Activated CD8-positive, alpha-beta T cell treated with anti-CD3 and anti-CD28 coated beads, Interleukin-2, amount 10 ng/mL, durations not matched to agents 7 days and 5 days (primary cell): ENCODE measurements around the gene ARMCX6. TPM values are rescaled to one million over a fixed set of nuclear protein-coding genes. Genes with fewer than 3 reads are reported as not detected.
"Not testable (repeated sequence)": the region's sequence is repeated elsewhere in the genome, so short reads cannot be mapped to it uniquely, and the experiment has no call there.

Experiments used
- ATAC-seq: fragments of 150-1000 bp; cut with Tn5 transposase; one replicate; pipeline ENCODE4 v1.10.0; 2021; ENCODE audit warnings: moderate library complexity
- CTCF ChIA-PET: fragments of 350-600 bp; sonication (Branson Sonifier 250); formaldehyde crosslinking; loops from one replicate; lab custom pipeline; 2021; ENCODE audit warnings: antibody characterized with exemption; lab: Charles Lee
- POLR2A ChIA-PET: fragments of 350-600 bp; sonication (Branson Sonifier 250); formaldehyde crosslinking; loops from one replicate; lab custom pipeline; 2021; ENCODE audit warnings: antibody characterized with exemption; lab: Charles Lee
- DNase-seq: peaks from one replicate; pipeline ENCODE4 v3.0.0-alpha.2; 2020
- H3K27ac Mint-ChIP-seq: one replicate; pipeline ENCODE4 v1.8.0; 2021; ENCODE audit warnings: mild to moderate bottlenecking, mixed read lengths
- H3K27me3 Mint-ChIP-seq: one replicate; pipeline ENCODE4 v1.8.0; 2021; ENCODE audit warnings: low read depth, mixed read lengths
- H3K36me3 Mint-ChIP-seq: one replicate; pipeline ENCODE4 v1.8.0; 2021; ENCODE audit warnings: low read depth, mixed read lengths
- H3K4me1 Mint-ChIP-seq: one replicate; pipeline ENCODE4 v1.8.0; 2021; ENCODE audit warnings: low read depth, mixed read lengths
- H3K4me3 Mint-ChIP-seq: one replicate; pipeline ENCODE4 v1.8.0; 2021; ENCODE audit warnings: mild to moderate bottlenecking, mixed read lengths
- H3K9me3 Mint-ChIP-seq: one replicate; pipeline ENCODE4 v1.8.0; 2022; ENCODE audit warnings: mixed read lengths; ENCODE audit not compliant: insufficient read depth
- total RNA-seq, 2 experiments: library from RNA; stranded (reverse); gene quantifications; one replicate each; pipeline ENCODE4 v1.2.3, GENCODE V29; 2021

Gene ARMCX6
- total RNA-seq: 10 to 100 TPM; 37.9 to 38.4 TPM

- Mint-ChIP-seq H3K9me3 (no peaks in the 10 kb centered on the region), H3K4me3 (peak within 1 kb of the TSS; percentile 86), H3K36me3 (peaks cover 6% of the 10 kb centered on the region), H3K4me1 (peaks cover 23% of the 10 kb centered on the region), H3K27ac (peak within 1 kb of the TSS; percentile 88), H3K27me3 (no peaks in the 10 kb centered on the region)
- ATAC-seq (peak; percentile 95), DNase-seq (peak; percentile 83)
- ChIA-PET CTCF (interaction anchor here (0.5 kb wide), 1 partner anchor 200 kb away, joined by 3 read pairs; no protein-coding TSS in a partner anchor), POLR2A (no interaction called here)
Observed at GRCh38 chrX:101617211-101618191, at the start of gene ARMCX6. Gene ARMCX6 (minus strand): TSS chrX:101618000. CDS start chrX:101616620, 1,380 bp downstream.

- Mint-ChIP-seq H3K4me1 (peaks cover 24% of the 10 kb centered on the region), H3K9me3 (no peaks in the 10 kb centered on the region), H3K27me3 (peaks cover 11% of the 10 kb centered on the region), H3K4me3 (peak within 1 kb of the TSS; percentile 75), H3K36me3 (peaks cover 2% of the 10 kb centered on the region), H3K27ac (peak within 1 kb of the TSS; percentile 25)
- ChIA-PET POLR2A (no interaction called here), CTCF (no interaction called here)
- DNase-seq: no peak
- ATAC-seq: peak; percentile 16
Observed at GRCh38 chrX:101659601-101660063, 41.8 kb upstream of the ARMCX6 start, which contains the start of gene ARMCX2. Gene ARMCX2 (minus strand): TSS chrX:101659850. CDS start chrX:101657588, 2,262 bp downstream.

DNA sequence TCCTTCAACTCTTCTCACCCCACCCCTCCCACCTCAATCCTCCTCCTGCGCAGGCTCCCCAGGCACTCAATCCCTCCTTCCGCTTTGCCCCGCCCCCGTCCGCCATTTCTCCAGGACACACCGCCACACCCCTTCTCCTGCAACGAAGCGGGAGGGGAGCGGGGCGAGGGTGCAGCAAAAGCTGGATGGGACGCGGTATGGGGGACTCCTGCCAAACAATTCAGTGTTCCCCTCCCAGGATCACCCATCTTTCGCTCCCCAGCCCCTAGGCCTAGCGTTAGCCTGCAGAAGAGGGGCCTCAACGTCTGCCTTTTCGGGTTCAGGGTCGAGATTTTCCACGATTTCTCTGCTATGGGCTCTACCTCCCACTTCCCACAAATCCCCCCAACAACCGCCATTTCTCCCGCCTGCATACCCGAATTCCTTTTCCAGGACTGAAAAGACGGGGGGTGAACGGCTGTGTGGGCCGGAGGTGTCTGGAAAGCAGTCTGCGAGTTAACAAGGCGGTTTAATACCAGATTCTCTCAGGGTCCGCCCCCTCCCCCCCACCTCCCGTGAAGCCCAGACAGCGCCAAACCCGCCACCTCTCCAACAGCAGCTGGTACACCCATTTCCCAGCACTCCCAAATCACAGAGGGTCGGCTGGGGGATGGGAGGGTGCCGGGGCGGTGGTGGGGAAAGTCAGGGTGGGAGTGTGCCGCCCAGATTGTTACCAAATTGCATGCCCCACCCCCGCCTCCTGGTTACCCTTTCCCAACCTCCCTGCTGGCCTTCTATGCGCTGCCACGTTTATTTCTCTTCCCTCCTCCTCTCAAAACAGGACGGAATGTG, 41.1 kb upstream of the ARMCX6 start:
- Mint-ChIP-seq H3K4me1 (peaks cover 21% of the 10 kb centered on the region), H3K27ac (peak overlapping the region; percentile 25), H3K4me3 (peak overlapping the region; percentile 75), H3K27me3 (peaks cover 11% of the 10 kb centered on the region), H3K36me3 (peaks cover 2% of the 10 kb centered on the region), H3K9me3 (no peaks in the 10 kb centered on the region)
- CTCF ChIA-PET: no interaction called here
- peak; percentile 86 for ATAC-seq
- DNase-seq: peak; percentile 67
- POLR2A ChIA-PET: no interaction called here

DNA sequence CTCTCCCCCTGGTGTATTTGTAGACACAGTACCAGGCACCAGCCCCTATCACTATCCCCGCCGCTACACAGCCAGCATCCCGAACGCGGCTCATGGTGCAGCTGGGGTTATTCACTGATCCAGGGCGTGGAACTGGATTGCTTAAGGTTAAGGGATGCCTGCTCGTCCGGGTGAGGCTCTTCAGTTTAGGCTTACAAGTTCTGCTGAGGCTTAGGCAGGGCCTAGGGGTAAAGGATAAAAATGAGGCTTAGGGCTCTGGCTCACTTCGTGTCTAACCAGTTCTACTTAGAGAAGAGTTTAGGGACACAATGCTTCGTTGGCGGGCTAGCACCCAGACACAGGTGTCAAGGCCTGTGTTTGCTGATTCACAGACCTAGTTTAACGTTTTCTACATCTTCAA, 39.7 kb upstream of the ARMCX6 start:
- Mint-ChIP-seq H3K27ac (no peak overlapping the region), H3K4me3 (no peak overlapping the region), H3K4me1 (peaks cover 21% of the 10 kb centered on the region), H3K9me3 (no peaks in the 10 kb centered on the region), H3K36me3 (peaks cover 2% of the 10 kb centered on the region), H3K27me3 (peaks cover 7% of the 10 kb centered on the region)
- no peak for ATAC-seq
- POLR2A ChIA-PET: no interaction called here
- CTCF ChIA-PET: no interaction called here
- no peak for DNase-seq

DNA sequence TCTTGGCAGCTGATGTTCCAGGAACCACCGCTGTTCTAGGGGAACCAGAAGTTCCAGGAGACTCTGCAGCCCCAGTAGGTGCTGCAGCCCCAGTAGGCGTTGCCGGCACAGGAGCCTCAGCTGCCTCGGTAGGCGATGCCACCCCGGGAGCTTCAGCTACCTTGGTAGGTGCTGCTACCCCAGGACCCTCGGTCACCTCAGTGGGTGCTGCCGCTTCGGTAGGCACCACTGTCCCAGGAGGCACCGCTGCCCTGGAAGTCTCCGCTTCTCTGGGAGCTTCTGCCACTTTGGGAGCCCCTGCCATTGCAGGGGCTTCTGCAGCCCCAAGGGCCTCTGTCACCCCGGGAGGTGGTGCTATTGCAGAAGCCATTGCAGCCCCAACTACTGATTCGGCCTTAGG, 39.0 kb upstream of the ARMCX6 start:
- H3K4me3 Mint-ChIP-seq: no peak overlapping the region
- no peak overlapping the region for H3K27ac Mint-ChIP-seq
- ChIA-PET CTCF (no interaction called here), POLR2A (interaction anchor here (0.8 kb wide), 1 partner anchor 266 kb away, joined by 3 read pairs; the partner anchor contains the start of gene RPL36A)
- no peaks in the 10 kb centered on the region for H3K9me3 Mint-ChIP-seq
- DNase-seq (no peak), ATAC-seq (no peak)
- H3K36me3 Mint-ChIP-seq: peaks cover 2% of the 10 kb centered on the region
- peaks cover 21% of the 10 kb centered on the region for H3K4me1 Mint-ChIP-seq
- peaks cover 7% of the 10 kb centered on the region for H3K27me3 Mint-ChIP-seq

DNA sequence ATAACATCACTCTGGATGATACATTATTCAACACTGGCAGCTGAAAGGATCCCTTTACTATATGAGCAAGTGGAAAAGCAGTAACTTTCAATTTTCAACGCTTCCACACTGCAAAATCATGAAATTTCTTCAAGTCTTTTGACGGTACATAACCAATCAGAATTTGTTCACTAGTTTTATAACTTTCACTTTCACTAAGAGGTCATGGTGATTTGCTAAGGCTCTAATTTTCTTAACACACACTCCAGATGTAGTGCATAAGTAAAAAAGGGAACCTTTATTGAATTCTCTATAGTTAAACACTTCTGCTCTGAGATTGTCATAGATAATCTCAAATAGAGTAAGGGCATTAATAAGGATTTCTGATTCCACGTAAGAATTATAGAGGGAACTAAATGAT, 37.7 kb upstream of the ARMCX6 start:
- H3K4me1 Mint-ChIP-seq: peaks cover 21% of the 10 kb centered on the region
- ATAC-seq: peak; percentile 56
- no peaks in the 10 kb centered on the region for H3K27me3 Mint-ChIP-seq
- peak overlapping the region; percentile 46 for H3K27ac Mint-ChIP-seq
- peaks cover 2% of the 10 kb centered on the region for H3K36me3 Mint-ChIP-seq
- ChIA-PET CTCF (no interaction called here), POLR2A (no interaction called here)
- H3K9me3 Mint-ChIP-seq: no peaks in the 10 kb centered on the region
- DNase-seq: no peak
- peak overlapping the region; percentile 49 for H3K4me3 Mint-ChIP-seq

DNA sequence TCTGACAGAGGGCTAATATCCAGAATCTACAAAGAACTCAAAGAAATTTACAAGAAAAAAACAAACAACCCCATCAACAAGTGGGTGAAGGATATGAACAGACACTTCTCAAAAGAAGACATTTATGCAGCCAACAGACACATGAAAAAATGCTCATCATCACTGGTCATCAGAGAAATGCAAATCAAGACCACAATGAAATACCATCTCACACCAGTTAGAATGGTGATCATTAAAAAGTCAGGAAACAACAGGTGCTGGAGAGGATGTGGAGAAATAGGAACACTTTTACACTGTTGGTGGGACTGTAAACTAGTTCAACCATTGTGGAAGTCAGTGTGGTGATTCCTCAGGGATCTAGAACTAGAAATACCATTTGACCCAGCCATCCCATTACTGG, 29.9 kb upstream of the ARMCX6 start:
- H3K4me3 Mint-ChIP-seq, ATAC-seq, H3K4me1 Mint-ChIP-seq, CTCF ChIA-PET, H3K36me3 Mint-ChIP-seq, H3K9me3 Mint-ChIP-seq, POLR2A ChIA-PET, H3K27ac Mint-ChIP-seq, H3K27me3 Mint-ChIP-seq, DNase-seq: not testable (repeated sequence)

DNA sequence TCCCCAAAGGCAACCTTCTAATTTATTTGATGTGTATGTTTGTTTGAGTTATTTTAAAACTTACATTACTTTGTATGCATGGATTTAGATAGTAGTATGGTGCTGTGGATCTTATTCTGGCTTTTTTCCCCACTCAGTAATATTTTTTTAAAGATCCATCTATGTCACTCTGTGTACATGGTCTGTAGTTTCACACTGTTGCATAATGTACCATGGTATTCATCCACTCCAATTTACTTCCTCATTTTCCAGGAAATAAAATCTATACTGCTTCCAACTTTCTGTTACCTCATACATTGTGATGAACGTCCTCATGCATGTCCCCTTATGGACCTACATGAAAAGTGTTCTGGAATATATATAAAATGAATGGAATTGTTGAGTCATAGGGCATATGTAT, 24.3 kb upstream of the ARMCX6 start:
- no peak for DNase-seq
- ATAC-seq: no peak
- H3K4me3 Mint-ChIP-seq: no peak overlapping the region
- no peaks in the 10 kb centered on the region for H3K4me1 Mint-ChIP-seq
- H3K27me3 Mint-ChIP-seq: no peaks in the 10 kb centered on the region
- no peaks in the 10 kb centered on the region for H3K9me3 Mint-ChIP-seq
- H3K36me3 Mint-ChIP-seq: no peaks in the 10 kb centered on the region
- POLR2A ChIA-PET: no interaction called here
- CTCF ChIA-PET: no interaction called here
- no peak overlapping the region for H3K27ac Mint-ChIP-seq

- Mint-ChIP-seq H3K27me3 (no peaks in the 10 kb centered on the region), H3K27ac (no peak overlapping the region), H3K4me3 (no peak overlapping the region), H3K4me1 (no peaks in the 10 kb centered on the region), H3K9me3 (no peaks in the 10 kb centered on the region), H3K36me3 (no peaks in the 10 kb centered on the region)
- ATAC-seq: no peak
- CTCF ChIA-PET: no interaction called here
- POLR2A ChIA-PET: no interaction called here
- no peak for DNase-seq
Observed at GRCh38 chrX:101639583-101639982, 21.8 kb upstream of the ARMCX6 start.

GRCh38 chrX:101619364-101619763, 1.6 kb upstream of the ARMCX6 start:
- Mint-ChIP-seq H3K36me3 (peaks cover 12% of the 10 kb centered on the region), H3K27ac (no peak overlapping the region), H3K4me3 (no peak overlapping the region), H3K9me3 (no peaks in the 10 kb centered on the region), H3K27me3 (no peaks in the 10 kb centered on the region), H3K4me1 (peaks cover 31% of the 10 kb centered on the region)
- ChIA-PET CTCF (no interaction called here), POLR2A (no interaction called here)
- ATAC-seq (no peak), DNase-seq (no peak)

DNA sequence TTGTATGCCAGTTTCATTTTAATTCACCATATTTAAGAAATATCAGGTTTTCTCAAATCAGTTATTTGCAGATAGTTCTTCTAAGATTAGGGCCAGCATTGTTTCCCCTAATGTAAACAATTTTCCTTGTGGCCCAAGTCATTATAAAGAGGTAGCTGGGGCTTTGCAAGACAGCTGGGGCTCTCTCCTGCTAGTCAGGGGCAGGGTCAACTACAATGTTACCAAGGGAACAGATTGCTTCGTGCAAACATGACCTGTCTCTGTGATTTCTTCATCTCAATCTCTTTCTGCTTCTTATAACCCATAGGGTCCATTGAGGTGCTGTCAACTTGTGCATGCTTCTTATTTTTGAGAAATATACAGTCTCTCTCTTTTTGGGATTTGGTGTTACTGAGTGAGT, 12.1 kb downstream of the ARMCX6 start:
- no peak for DNase-seq
- no peaks in the 10 kb centered on the region for H3K4me1 Mint-ChIP-seq
- ChIA-PET POLR2A (no interaction called here), CTCF (no interaction called here)
- H3K36me3 Mint-ChIP-seq: no peaks in the 10 kb centered on the region
- no peaks in the 10 kb centered on the region for H3K9me3 Mint-ChIP-seq
- ATAC-seq: no peak
- H3K27ac Mint-ChIP-seq: no peak overlapping the region
- no peak overlapping the region for H3K4me3 Mint-ChIP-seq
- H3K27me3 Mint-ChIP-seq: peaks cover 3% of the 10 kb centered on the region
